PC-3 (cell line): Measurements from ENCODE around the gene GALNT10.

Experiments
- EZH2 ChIP-seq: fragments of 300-600 bp; sonication (generic); IDR thresholded peaks from one replicate; pipeline ENCODE4 v1.6.1; 2017; ENCODE audit warnings: antibody characterized with exemption, mild to moderate bottlenecking, low read length; ENCODE audit not compliant: unreplicated experiment
- EZH2phosphoT487 ChIP-seq: fragments of 300-600 bp; sonication (generic); IDR thresholded peaks from 2 replicates; pipeline ENCODE4 v1.6.1; 2018; ENCODE audit warnings: mild to moderate bottlenecking, antibody characterized with exemption, low read length, borderline replicate concordance
- TF ChIP-seq, protein P1 (sequence below): fragments of 300-600 bp; sonication (generic); conservative IDR thresholded peaks from 2 replicates; pipeline ENCODE4 v1.5.1; 2017; ENCODE audit warnings: antibody characterized with exemption, low read depth, mild to moderate bottlenecking, low read length

DNA sequence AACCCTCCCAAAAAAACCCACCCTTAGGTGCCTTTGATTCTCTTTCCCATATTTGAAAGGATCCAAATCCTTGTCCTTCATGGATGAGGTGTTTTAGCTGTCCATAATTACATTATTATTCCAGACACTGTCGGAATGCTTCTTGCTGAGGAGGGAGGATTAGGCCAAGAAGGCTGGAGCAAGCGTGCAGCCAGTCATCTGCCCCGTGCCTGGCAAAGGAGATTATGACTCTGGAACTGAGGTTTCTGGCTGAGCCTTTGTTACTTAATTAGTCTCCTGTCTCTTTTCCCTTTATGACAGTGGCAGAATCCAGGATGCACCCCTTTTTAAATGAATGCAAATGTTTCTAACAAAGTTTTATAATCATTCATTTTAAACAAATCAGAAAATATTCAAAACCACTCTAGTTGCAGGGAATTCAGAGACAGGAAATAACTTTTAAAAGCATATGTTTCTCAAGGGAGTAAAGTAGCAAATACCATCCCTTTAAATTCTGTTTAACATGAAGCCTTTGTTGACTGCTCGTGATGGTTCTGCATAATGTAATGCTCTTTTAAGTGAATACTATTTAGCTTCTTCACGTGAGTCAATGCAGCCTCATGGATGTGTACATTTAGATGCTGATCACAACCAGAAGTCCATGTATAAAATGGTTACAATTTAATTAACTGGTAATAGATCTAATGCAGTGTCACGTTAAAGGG lies 69.8 kb downstream of the GALNT10 start:
- TF ChIP-seq, protein P1, sequence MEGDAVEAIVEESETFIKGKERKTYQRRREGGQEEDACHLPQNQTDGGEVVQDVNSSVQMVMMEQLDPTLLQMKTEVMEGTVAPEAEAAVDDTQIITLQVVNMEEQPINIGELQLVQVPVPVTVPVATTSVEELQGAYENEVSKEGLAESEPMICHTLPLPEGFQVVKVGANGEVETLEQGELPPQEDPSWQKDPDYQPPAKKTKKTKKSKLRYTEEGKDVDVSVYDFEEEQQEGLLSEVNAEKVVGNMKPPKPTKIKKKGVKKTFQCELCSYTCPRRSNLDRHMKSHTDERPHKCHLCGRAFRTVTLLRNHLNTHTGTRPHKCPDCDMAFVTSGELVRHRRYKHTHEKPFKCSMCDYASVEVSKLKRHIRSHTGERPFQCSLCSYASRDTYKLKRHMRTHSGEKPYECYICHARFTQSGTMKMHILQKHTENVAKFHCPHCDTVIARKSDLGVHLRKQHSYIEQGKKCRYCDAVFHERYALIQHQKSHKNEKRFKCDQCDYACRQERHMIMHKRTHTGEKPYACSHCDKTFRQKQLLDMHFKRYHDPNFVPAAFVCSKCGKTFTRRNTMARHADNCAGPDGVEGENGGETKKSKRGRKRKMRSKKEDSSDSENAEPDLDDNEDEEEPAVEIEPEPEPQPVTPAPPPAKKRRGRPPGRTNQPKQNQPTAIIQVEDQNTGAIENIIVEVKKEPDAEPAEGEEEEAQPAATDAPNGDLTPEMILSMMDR = no peak
- TF ChIP-seq EZH2phosphoT487 (no peak), EZH2 (no peak)
